ENCODE results near the gene GFOD1.
A peak's percentile ranks its signal among the peaks of the same experiment; 100 is the strongest.

DNA sequence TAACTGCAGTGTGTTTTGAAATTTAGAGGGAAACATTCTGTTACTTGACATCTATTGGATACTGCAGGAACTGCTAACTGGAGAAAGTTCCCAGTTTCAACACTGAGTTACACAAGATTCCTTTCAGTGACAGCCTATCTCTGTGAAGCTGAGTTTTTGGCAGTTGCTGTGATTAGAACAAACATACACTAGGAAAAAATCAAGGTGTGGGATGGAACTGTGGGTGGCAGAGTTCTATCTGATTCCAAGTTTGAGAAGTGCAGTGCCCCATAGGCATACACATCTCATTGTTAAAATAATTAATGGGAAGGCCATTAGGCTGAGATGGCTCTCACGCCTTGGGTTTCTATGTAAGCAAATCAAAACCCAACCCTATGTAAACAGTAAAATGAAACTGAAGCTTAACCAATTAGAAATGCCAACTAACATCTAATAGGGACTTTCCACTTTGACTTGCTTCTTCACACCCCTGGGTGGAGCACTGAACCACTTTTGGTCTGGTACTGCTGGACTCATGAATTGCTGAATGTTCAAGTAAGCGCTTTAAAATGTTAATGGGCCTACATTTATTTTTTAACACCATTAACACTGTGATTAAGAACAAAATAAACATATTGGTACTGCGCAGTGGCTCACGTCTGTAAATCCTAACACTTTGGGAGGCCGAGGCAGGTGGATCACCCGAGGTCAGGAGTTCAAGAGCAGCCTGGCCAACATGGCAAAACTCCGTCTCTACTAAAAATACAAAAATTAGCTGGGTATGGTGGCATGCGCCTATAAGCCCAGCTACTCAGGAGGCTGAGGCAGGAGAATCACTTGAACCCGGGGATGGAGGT is 103.9 kb downstream of the GFOD1 start:
- TF ChIP-seq, protein P1, sequence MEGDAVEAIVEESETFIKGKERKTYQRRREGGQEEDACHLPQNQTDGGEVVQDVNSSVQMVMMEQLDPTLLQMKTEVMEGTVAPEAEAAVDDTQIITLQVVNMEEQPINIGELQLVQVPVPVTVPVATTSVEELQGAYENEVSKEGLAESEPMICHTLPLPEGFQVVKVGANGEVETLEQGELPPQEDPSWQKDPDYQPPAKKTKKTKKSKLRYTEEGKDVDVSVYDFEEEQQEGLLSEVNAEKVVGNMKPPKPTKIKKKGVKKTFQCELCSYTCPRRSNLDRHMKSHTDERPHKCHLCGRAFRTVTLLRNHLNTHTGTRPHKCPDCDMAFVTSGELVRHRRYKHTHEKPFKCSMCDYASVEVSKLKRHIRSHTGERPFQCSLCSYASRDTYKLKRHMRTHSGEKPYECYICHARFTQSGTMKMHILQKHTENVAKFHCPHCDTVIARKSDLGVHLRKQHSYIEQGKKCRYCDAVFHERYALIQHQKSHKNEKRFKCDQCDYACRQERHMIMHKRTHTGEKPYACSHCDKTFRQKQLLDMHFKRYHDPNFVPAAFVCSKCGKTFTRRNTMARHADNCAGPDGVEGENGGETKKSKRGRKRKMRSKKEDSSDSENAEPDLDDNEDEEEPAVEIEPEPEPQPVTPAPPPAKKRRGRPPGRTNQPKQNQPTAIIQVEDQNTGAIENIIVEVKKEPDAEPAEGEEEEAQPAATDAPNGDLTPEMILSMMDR (conservative IDR thresholded peaks at IDR 0.05; ENCODE audit: low read length), result peak; percentile 42
- no peak for TF ChIP-seq EZH2phosphoT487 (IDR thresholded peaks at IDR 0.05; ENCODE audit: borderline replicate concordance, low read depth, low read length)

All from OCI-LY7 (cell line).